Neural crest cell (in vitro differentiated cells): Measurements from ENCODE around the gene LDLRAD1. TPM values are rescaled to one million over a fixed set of nuclear protein-coding genes. Genes with fewer than 3 reads are reported as not detected.
"Not testable (repeated sequence)": the region's sequence is repeated elsewhere in the genome, so short reads cannot be mapped to it uniquely, and the experiment has no call there.

Experiments
- DNase-seq: peaks from one replicate; pipeline ENCODE4 v3.0.0; 2021; ENCODE audit warnings: low read depth, mixed read lengths, low spot score
- H3K27ac Mint-ChIP-seq: one replicate; pipeline ENCODE4 v1.8.0; 2021; ENCODE audit warnings: mild to moderate bottlenecking, mixed read lengths; ENCODE audit not compliant: unreplicated experiment
- H3K27me3 Mint-ChIP-seq: 2 replicates; pipeline ENCODE4 v1.8.0; 2021; ENCODE audit warnings: low read depth, mild to moderate bottlenecking, mixed read lengths
- H3K36me3 Mint-ChIP-seq: 2 replicates; pipeline ENCODE4 v1.8.0; 2021; ENCODE audit warnings: low read depth, mild to moderate bottlenecking, mixed read lengths
- H3K4me1 Mint-ChIP-seq: 2 replicates; pipeline ENCODE4 v1.8.0; 2021; ENCODE audit warnings: mixed read lengths
- H3K4me3 Mint-ChIP-seq: one replicate; pipeline ENCODE4 v1.8.0; 2021; ENCODE audit warnings: mild to moderate bottlenecking, mixed read lengths
- H3K9me3 Mint-ChIP-seq: 2 replicates; pipeline ENCODE4 v1.8.0; 2021; ENCODE audit warnings: mixed read lengths
- CTCF ChIP-seq: fragments of 200-600 bp; sonication (generic); conservative IDR thresholded peaks from 2 replicates; pipeline ENCODE4 v1.5.0; 2021; ENCODE audit warnings: antibody characterized with exemption, mild to moderate bottlenecking
- total RNA-seq: library from RNA; stranded (reverse); gene quantifications from 2 replicates; pipeline ENCODE4 v1.2.1, GENCODE V29; 2021

Gene LDLRAD1
- total RNA-seq, 1 donor from 2014 or later, result not detected

- H3K9me3 Mint-ChIP-seq, result no peaks in the 10 kb centered on the region
- H3K4me1 Mint-ChIP-seq, result no peaks in the 10 kb centered on the region
- no peak overlapping the region for H3K27ac Mint-ChIP-seq
- H3K36me3 Mint-ChIP-seq, result no peaks in the 10 kb centered on the region
- peaks cover 21% of the 10 kb centered on the region for H3K27me3 Mint-ChIP-seq
- no peak overlapping the region for H3K4me3 Mint-ChIP-seq
- DNase-seq, result no peak
- no peak for TF ChIP-seq CTCF
These were observed 8.6 kb downstream of the LDLRAD1 start for GRCh38 chr1:54009406-54009805.

GRCh38 chr1:54008876-54009275, 9.1 kb downstream of the LDLRAD1 start:
- H3K4me1 Mint-ChIP-seq, result no peaks in the 10 kb centered on the region
- peaks cover 21% of the 10 kb centered on the region for H3K27me3 Mint-ChIP-seq
- H3K9me3 Mint-ChIP-seq, result no peaks in the 10 kb centered on the region
- TF ChIP-seq CTCF, result no peak
- no peak for DNase-seq
- no peak overlapping the region for H3K4me3 Mint-ChIP-seq
- H3K36me3 Mint-ChIP-seq, result no peaks in the 10 kb centered on the region
- no peak overlapping the region for H3K27ac Mint-ChIP-seq

GRCh38 chr1:54007613-54008012, 10.4 kb downstream of the LDLRAD1 start:
- Mint-ChIP-seq H3K4me1 (no peaks in the 10 kb centered on the region), H3K36me3 (no peaks in the 10 kb centered on the region), H3K27me3 (peaks cover 19% of the 10 kb centered on the region), H3K9me3 (peaks cover 2% of the 10 kb centered on the region), H3K4me3 (no peak overlapping the region), H3K27ac (no peak overlapping the region)
- TF ChIP-seq CTCF, result no peak
- no peak for DNase-seq

- H3K4me1 Mint-ChIP-seq, result no peaks in the 10 kb centered on the region
- no peaks in the 10 kb centered on the region for H3K36me3 Mint-ChIP-seq
- peaks cover 14% of the 10 kb centered on the region for H3K27me3 Mint-ChIP-seq
- H3K27ac Mint-ChIP-seq, result no peak overlapping the region
- H3K4me3 Mint-ChIP-seq, result no peak overlapping the region
- peaks cover 2% of the 10 kb centered on the region for H3K9me3 Mint-ChIP-seq
- no peak for TF ChIP-seq CTCF
- no peak for DNase-seq
These were observed 11.5 kb downstream of the LDLRAD1 start for GRCh38 chr1:54006508-54006907.

GRCh38 chr1:54004481-54005049, 13.4 kb downstream of the LDLRAD1 start:
- no peak for DNase-seq
- no peak overlapping the region for H3K27ac Mint-ChIP-seq
- no peaks in the 10 kb centered on the region for H3K36me3 Mint-ChIP-seq
- peaks cover 2% of the 10 kb centered on the region for H3K9me3 Mint-ChIP-seq
- no peak for TF ChIP-seq CTCF
- no peak overlapping the region for H3K4me3 Mint-ChIP-seq
- H3K4me1 Mint-ChIP-seq, result no peaks in the 10 kb centered on the region
- H3K27me3 Mint-ChIP-seq, result peaks cover 13% of the 10 kb centered on the region

GRCh38 chr1:54003750-54004480, 14.1 kb downstream of the LDLRAD1 start:
- not testable (repeated sequence) for H3K27ac Mint-ChIP-seq, H3K9me3 Mint-ChIP-seq, H3K4me3 Mint-ChIP-seq, H3K36me3 Mint-ChIP-seq, DNase-seq, H3K4me1 Mint-ChIP-seq
- peaks cover 13% of the 10 kb centered on the region for H3K27me3 Mint-ChIP-seq
